ENCODE data around the gene CDH22.

GRCh38 chr20:46316984-46317684 lies 8.8 kb upstream of the CDH22 start:
- TF ChIP-seq CTCF (IDR thresholded peaks at IDR 0.05) (no peak), POLR2A (IDR thresholded peaks at IDR 0.05) (no peak)
